WTC11 (cell line): ENCODE results near the gene SORL1.

Experiments
- ATF1 ChIP-seq: sonication (generic); formaldehyde crosslinking; IDR thresholded peaks from 2 replicates; pipeline ENCODE4 v1.8.1; 2023; ENCODE audit warnings: mild to moderate bottlenecking, moderate library complexity, missing genetic modification reagents
- CREB1 ChIP-seq: sonication (generic); formaldehyde crosslinking; IDR thresholded peaks from 2 replicates; pipeline ENCODE4 v1.8.0; 2023; ENCODE audit warnings: mild to moderate bottlenecking, missing genetic modification reagents
- ELF4 ChIP-seq: sonication (generic); formaldehyde crosslinking; IDR thresholded peaks from 2 replicates; pipeline ENCODE4 v1.8.1; 2022; ENCODE audit warnings: low read depth, mild to moderate bottlenecking, moderate library complexity, missing genetic modification reagents
- ESRRA ChIP-seq: sonication (generic); formaldehyde crosslinking; IDR thresholded peaks from 2 replicates; pipeline ENCODE4 v1.8.1; 2022; ENCODE audit warnings: mild to moderate bottlenecking, missing genetic modification reagents, borderline replicate concordance
- HMGA2 ChIP-seq: fragments of 250-450 bp; sonication (Bioruptor Pico); IDR thresholded peaks from 2 replicates; pipeline ENCODE4 v1.4.0; 2021; ENCODE audit warnings: mild to moderate bottlenecking, moderate library complexity
- TEAD1 ChIP-seq: sonication (generic); formaldehyde crosslinking; IDR thresholded peaks from 2 replicates; pipeline ENCODE4 v1.8.0; 2022; ENCODE audit warnings: mild to moderate bottlenecking, missing genetic modification reagents
- TF ChIP-seq, protein P1 (sequence below): fragments of 250-450 bp; sonication (Bioruptor Pico); IDR thresholded peaks from 2 replicates; pipeline ENCODE4 v1.9.0; 2021; ENCODE audit warnings: mild to moderate bottlenecking
- TF ChIP-seq, protein P2 (sequence below): fragments of 200-600 bp; IDR thresholded peaks from 2 replicates; pipeline ENCODE4 v1.8.0; 2022; ENCODE audit warnings: antibody characterized with exemption
- TF ChIP-seq, protein P3 (sequence below): sonication (generic); formaldehyde crosslinking; IDR thresholded peaks from 2 replicates; pipeline ENCODE4 v1.8.1; 2022; ENCODE audit warnings: mild to moderate bottlenecking, missing genetic modification reagents, moderate library complexity, borderline replicate concordance

DNA sequence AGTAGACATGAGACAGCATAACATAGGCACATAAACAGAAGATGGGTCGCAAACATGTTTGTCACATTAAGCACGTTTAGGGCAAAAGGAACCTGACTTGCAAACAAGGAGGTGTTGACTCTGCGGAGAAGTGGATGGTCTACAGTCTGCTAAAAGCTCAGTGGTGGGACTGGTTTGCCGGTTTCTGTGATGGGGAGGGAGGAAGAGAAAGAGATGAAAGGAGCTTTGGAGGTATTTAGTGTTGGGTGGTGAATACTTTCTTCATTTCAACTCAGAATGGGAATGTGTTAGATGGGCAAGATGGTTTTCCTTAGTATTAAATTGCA, 192.0 kb downstream of the SORL1 start:
- TF ChIP-seq, protein P1, sequence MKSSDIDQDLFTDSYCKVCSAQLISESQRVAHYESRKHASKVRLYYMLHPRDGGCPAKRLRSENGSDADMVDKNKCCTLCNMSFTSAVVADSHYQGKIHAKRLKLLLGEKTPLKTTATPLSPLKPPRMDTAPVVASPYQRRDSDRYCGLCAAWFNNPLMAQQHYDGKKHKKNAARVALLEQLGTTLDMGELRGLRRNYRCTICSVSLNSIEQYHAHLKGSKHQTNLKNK = no peak
- TF ChIP-seq, protein P2, sequence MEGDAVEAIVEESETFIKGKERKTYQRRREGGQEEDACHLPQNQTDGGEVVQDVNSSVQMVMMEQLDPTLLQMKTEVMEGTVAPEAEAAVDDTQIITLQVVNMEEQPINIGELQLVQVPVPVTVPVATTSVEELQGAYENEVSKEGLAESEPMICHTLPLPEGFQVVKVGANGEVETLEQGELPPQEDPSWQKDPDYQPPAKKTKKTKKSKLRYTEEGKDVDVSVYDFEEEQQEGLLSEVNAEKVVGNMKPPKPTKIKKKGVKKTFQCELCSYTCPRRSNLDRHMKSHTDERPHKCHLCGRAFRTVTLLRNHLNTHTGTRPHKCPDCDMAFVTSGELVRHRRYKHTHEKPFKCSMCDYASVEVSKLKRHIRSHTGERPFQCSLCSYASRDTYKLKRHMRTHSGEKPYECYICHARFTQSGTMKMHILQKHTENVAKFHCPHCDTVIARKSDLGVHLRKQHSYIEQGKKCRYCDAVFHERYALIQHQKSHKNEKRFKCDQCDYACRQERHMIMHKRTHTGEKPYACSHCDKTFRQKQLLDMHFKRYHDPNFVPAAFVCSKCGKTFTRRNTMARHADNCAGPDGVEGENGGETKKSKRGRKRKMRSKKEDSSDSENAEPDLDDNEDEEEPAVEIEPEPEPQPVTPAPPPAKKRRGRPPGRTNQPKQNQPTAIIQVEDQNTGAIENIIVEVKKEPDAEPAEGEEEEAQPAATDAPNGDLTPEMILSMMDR = no peak
- TF ChIP-seq ESRRA = no peak
- TF ChIP-seq CREB1 = no peak
- TF ChIP-seq, protein P3, sequence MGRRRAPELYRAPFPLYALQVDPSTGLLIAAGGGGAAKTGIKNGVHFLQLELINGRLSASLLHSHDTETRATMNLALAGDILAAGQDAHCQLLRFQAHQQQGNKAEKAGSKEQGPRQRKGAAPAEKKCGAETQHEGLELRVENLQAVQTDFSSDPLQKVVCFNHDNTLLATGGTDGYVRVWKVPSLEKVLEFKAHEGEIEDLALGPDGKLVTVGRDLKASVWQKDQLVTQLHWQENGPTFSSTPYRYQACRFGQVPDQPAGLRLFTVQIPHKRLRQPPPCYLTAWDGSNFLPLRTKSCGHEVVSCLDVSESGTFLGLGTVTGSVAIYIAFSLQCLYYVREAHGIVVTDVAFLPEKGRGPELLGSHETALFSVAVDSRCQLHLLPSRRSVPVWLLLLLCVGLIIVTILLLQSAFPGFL (CRISPR knock-in tag) = no peak
- no peak for TF ChIP-seq ATF1 (CRISPR knock-in tag)
- TF ChIP-seq ELF4 (CRISPR knock-in tag) = no peak
- TF ChIP-seq HMGA2 = no peak
- TF ChIP-seq TEAD1 (CRISPR knock-in tag) = no peak
